ENCODE measurements around the gene TCF7L1.
A peak's percentile ranks its signal among the peaks of the same experiment; 100 is the strongest.

TCF7L1 gene

GRCh38 chr2:85272357-85272756 is 139.2 kb downstream of the TCF7L1 start:
- H3K4me3 ChIP-seq (ENCODE audit: low read depth, low read length), result no peak overlapping the region
- no peak for DNase-seq (ENCODE audit: low read depth)
- TF ChIP-seq POLR2A (IDR thresholded peaks at IDR 0.05; ENCODE audit: extremely low read depth, insufficient read length), result no peak
- no peak for TF ChIP-seq MAX (IDR thresholded peaks at IDR 0.05; ENCODE audit: low read depth, low read length)
- no peak for TF ChIP-seq CTCF (IDR thresholded peaks at IDR 0.05; ENCODE audit: low read depth, low read length)
- TF ChIP-seq MYC (IDR thresholded peaks at IDR 0.05; ENCODE audit: low read depth, low read length), result no peak

GRCh38 chr2:85273738-85274731 is 140.8 kb downstream of the TCF7L1 start:
- TF ChIP-seq MYC (IDR thresholded peaks at IDR 0.05; ENCODE audit: low read depth, low read length), result no peak
- no peak for TF ChIP-seq CTCF (IDR thresholded peaks at IDR 0.05; ENCODE audit: low read depth, low read length)
- TF ChIP-seq MAX (IDR thresholded peaks at IDR 0.05; ENCODE audit: low read depth, low read length), result no peak
- peak; percentile 28 for DNase-seq (ENCODE audit: low read depth)
- no peak overlapping the region for H3K4me3 ChIP-seq (ENCODE audit: low read depth, low read length)

GRCh38 chr2:85275984-85276540 is 142.9 kb downstream of the TCF7L1 start:
- no peak overlapping the region for H3K4me3 ChIP-seq (ENCODE audit: low read depth, low read length)
- no peak for TF ChIP-seq POLR2A (IDR thresholded peaks at IDR 0.05; ENCODE audit: extremely low read depth, insufficient read length)
- TF ChIP-seq CTCF (IDR thresholded peaks at IDR 0.05; ENCODE audit: low read depth, low read length), result no peak
- TF ChIP-seq MYC (IDR thresholded peaks at IDR 0.05; ENCODE audit: low read depth, low read length), result no peak
- DNase-seq (ENCODE audit: low read depth), result no peak

GRCh38 chr2:85276571-85277118 is 143.5 kb downstream of the TCF7L1 start:
- no peak overlapping the region for H3K4me3 ChIP-seq (ENCODE audit: low read depth, low read length)
- TF ChIP-seq MYC (IDR thresholded peaks at IDR 0.05; ENCODE audit: low read depth, low read length), result no peak
- no peak for TF ChIP-seq MAX (IDR thresholded peaks at IDR 0.05; ENCODE audit: low read depth, low read length)
- no peak for TF ChIP-seq CTCF (IDR thresholded peaks at IDR 0.05; ENCODE audit: low read depth, low read length)
- TF ChIP-seq POLR2A (IDR thresholded peaks at IDR 0.05; ENCODE audit: extremely low read depth, insufficient read length), result no peak
- no peak for DNase-seq (ENCODE audit: low read depth)

- DNase-seq (ENCODE audit: low read depth), result no peak
- H3K4me3 ChIP-seq (ENCODE audit: low read depth, low read length), result no peak overlapping the region
- no peak for TF ChIP-seq MYC (IDR thresholded peaks at IDR 0.05; ENCODE audit: low read depth, low read length)
- no peak for TF ChIP-seq CTCF (IDR thresholded peaks at IDR 0.05; ENCODE audit: low read depth, low read length)
- TF ChIP-seq POLR2A (IDR thresholded peaks at IDR 0.05; ENCODE audit: extremely low read depth, insufficient read length), result no peak
- TF ChIP-seq MAX (IDR thresholded peaks at IDR 0.05; ENCODE audit: low read depth, low read length), result no peak
Measured at GRCh38 chr2:85277416-85278158, 144.4 kb downstream of the TCF7L1 start.

All from NB4 (cell line).